ENCODE data around the gene SLC2A9. TPM values are rescaled to one million over a fixed set of nuclear protein-coding genes. Genes with fewer than 3 reads are reported as not detected.

Gene SLC2A9
- total and polyA plus RNA-seq, 2 donors (not counting 1 experiment from before 2014, with no cell fraction given), result 2.3 to 3.9 TPM

DNA sequence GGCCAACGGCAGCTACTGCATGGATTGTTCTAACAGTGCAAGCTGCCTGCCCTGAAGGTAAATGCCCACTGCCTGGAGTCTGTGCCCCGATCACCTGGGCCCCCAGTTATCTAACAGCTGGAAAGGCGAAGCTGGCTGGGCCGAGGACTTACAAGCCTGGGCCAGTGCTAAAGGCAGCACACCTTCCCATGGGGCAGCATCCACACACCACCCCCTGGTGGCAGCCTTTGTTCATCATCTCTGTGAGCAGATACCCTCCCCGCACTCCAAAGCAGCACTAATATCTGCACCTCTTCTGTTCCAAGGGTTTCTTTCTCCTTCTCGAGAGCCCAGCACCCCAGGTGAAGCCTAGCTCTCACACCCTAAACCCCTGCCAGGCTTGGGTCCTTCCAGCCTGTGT lies 7.6 kb downstream of the SLC2A9 start:
- no peak overlapping the region for H3K4me3 ChIP-seq (replicated peaks in 1 of 4; ENCODE audit: control extremely low read depth in 1 of 4, insufficient read depth in 1 of 4, low read depth in 3 of 4, low read length in 4 of 4)
- no peaks in the 10 kb centered on the region for H3K36me3 ChIP-seq (ENCODE audit: control insufficient read depth, insufficient read depth, low read length)
- peak in 1 of 2 donors; percentile 13 for DNase-seq (ENCODE audit: low read depth in 2 of 2)
- H3K9ac ChIP-seq (ENCODE audit: insufficient read depth, low read length), result no peak overlapping the region
- TF ChIP-seq, protein P1, sequence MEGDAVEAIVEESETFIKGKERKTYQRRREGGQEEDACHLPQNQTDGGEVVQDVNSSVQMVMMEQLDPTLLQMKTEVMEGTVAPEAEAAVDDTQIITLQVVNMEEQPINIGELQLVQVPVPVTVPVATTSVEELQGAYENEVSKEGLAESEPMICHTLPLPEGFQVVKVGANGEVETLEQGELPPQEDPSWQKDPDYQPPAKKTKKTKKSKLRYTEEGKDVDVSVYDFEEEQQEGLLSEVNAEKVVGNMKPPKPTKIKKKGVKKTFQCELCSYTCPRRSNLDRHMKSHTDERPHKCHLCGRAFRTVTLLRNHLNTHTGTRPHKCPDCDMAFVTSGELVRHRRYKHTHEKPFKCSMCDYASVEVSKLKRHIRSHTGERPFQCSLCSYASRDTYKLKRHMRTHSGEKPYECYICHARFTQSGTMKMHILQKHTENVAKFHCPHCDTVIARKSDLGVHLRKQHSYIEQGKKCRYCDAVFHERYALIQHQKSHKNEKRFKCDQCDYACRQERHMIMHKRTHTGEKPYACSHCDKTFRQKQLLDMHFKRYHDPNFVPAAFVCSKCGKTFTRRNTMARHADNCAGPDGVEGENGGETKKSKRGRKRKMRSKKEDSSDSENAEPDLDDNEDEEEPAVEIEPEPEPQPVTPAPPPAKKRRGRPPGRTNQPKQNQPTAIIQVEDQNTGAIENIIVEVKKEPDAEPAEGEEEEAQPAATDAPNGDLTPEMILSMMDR (conservative IDR thresholded peaks at IDR 0.05 in 1 of 2, IDR thresholded peaks at IDR 0.05 in 1 of 2; ENCODE audit: low read depth in 1 of 2, low read length in 2 of 2), result peak; percentile 36 to 44
- no peak for TF ChIP-seq EZH2 (IDR thresholded peaks at IDR 0.05; ENCODE audit: low read length, missing control alignments)
- no peak overlapping the region for H3K27ac ChIP-seq (ENCODE audit: insufficient read depth, low read length)
- H2AFZ ChIP-seq (ENCODE audit: low read length), result no peak overlapping the region
- H3K9me3 ChIP-seq (ENCODE audit: control insufficient read depth, insufficient read depth, low read depth, low read length), result no peaks in the 10 kb centered on the region
- H3K27me3 ChIP-seq (ENCODE audit: control insufficient read depth, insufficient read depth, low read length), result no peaks in the 10 kb centered on the region
- H3K79me2 ChIP-seq (ENCODE audit: control insufficient read depth, insufficient read depth, low read length), result no peaks in the 10 kb centered on the region
- no peaks in the 10 kb centered on the region for H4K20me1 ChIP-seq (ENCODE audit: control insufficient read depth, extremely low read depth, insufficient read depth, low read length)
- no peak overlapping the region for H3K4me2 ChIP-seq (ENCODE audit: extremely low read depth, insufficient read depth, low read length)
- H3K4me1 ChIP-seq (ENCODE audit: control insufficient read depth, extremely low read depth, insufficient read depth, low read length), result no peaks in the 10 kb centered on the region

DNA sequence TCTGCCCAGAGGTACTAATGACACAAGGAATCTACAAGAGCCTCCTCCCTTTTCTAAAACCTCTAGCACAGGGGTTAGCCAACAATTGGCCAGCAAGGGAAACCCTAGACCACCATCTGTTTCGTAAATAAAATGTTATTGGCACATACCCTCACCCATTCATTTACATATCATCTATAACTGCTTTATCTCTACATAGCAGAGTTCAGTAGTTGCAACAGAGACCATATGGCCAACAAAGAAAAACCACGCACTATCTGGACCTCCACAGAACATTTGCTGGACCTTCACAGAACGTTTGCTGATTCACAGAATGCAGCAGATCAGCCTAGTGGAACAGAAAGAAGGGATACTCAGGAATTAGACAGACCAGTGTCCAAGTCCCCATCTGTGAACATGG lies 9.4 kb downstream of the SLC2A9 start:
- Histone ChIP-seq H3K36me3 (ENCODE audit: control insufficient read depth, insufficient read depth, low read length) (no peaks in the 10 kb centered on the region), H3K79me2 (ENCODE audit: control insufficient read depth, insufficient read depth, low read length) (no peaks in the 10 kb centered on the region), H3K27me3 (ENCODE audit: control insufficient read depth, insufficient read depth, low read length) (no peaks in the 10 kb centered on the region), H3K4me2 (ENCODE audit: extremely low read depth, insufficient read depth, low read length) (no peak overlapping the region), H4K20me1 (ENCODE audit: control insufficient read depth, extremely low read depth, insufficient read depth, low read length) (no peaks in the 10 kb centered on the region), H3K9ac (ENCODE audit: insufficient read depth, low read length) (no peak overlapping the region), H3K4me1 (ENCODE audit: control insufficient read depth, extremely low read depth, insufficient read depth, low read length) (no peaks in the 10 kb centered on the region), H3K27ac (ENCODE audit: insufficient read depth, low read length) (no peak overlapping the region), H3K4me3 (replicated peaks in 1 of 4; ENCODE audit: control extremely low read depth in 1 of 4, insufficient read depth in 1 of 4, low read depth in 3 of 4, low read length in 4 of 4) (no peak overlapping the region), H2AFZ (ENCODE audit: low read length) (no peak overlapping the region), H3K9me3 (ENCODE audit: control insufficient read depth, insufficient read depth, low read depth, low read length) (no peaks in the 10 kb centered on the region)
- peak in 1 of 2 donors; percentile 11 for DNase-seq (ENCODE audit: low read depth in 2 of 2)
- no peak for TF ChIP-seq EZH2 (IDR thresholded peaks at IDR 0.05; ENCODE audit: low read length, missing control alignments)
- TF ChIP-seq, protein P1 (conservative IDR thresholded peaks at IDR 0.05 in 1 of 2, IDR thresholded peaks at IDR 0.05 in 1 of 2; ENCODE audit: low read depth in 1 of 2, low read length in 2 of 2), result no peak

- Histone ChIP-seq H3K27ac (ENCODE audit: insufficient read depth, low read length) (no peak overlapping the region), H2AFZ (ENCODE audit: low read length) (no peak overlapping the region), H3K9ac (ENCODE audit: insufficient read depth, low read length) (no peak overlapping the region), H3K36me3 (ENCODE audit: control insufficient read depth, insufficient read depth, low read length) (no peaks in the 10 kb centered on the region), H4K20me1 (ENCODE audit: control insufficient read depth, extremely low read depth, insufficient read depth, low read length) (no peaks in the 10 kb centered on the region), H3K27me3 (ENCODE audit: control insufficient read depth, insufficient read depth, low read length) (no peaks in the 10 kb centered on the region), H3K79me2 (ENCODE audit: control insufficient read depth, insufficient read depth, low read length) (no peaks in the 10 kb centered on the region), H3K9me3 (ENCODE audit: control insufficient read depth, insufficient read depth, low read depth, low read length) (no peaks in the 10 kb centered on the region), H3K4me3 (replicated peaks in 1 of 4; ENCODE audit: control extremely low read depth in 1 of 4, insufficient read depth in 1 of 4, low read depth in 3 of 4, low read length in 4 of 4) (no peak overlapping the region), H3K4me2 (ENCODE audit: extremely low read depth, insufficient read depth, low read length) (no peak overlapping the region), H3K4me1 (ENCODE audit: control insufficient read depth, extremely low read depth, insufficient read depth, low read length) (no peaks in the 10 kb centered on the region)
- DNase-seq (ENCODE audit: low read depth in 2 of 2), result no peak
- TF ChIP-seq, protein P1 (conservative IDR thresholded peaks at IDR 0.05 in 1 of 2, IDR thresholded peaks at IDR 0.05 in 1 of 2; ENCODE audit: low read depth in 1 of 2, low read length in 2 of 2), result no peak
- no peak for TF ChIP-seq EZH2 (IDR thresholded peaks at IDR 0.05; ENCODE audit: low read length, missing control alignments)
Measured at GRCh38 chr4:10011277-10011676, 10.0 kb downstream of the SLC2A9 start.
